B cell (primary cell): Measurements from ENCODE around the gene FXYD2. TPM values are rescaled to one million over a fixed set of nuclear protein-coding genes. Genes with fewer than 3 reads are reported as not detected.

ENCODE experiments used
- ATAC-seq: fragments of 200-7000 bp; cut with Tn5 transposase; one replicate; pipeline ENCODE4 v1.10.0; 2021; ENCODE audit warnings: low read depth, mild to moderate bottlenecking, moderate number of reproducible peaks, moderate library complexity
- CTCF ChIA-PET: fragments of 350-600 bp; sonication (Branson Sonifier 250); formaldehyde crosslinking; loops from one replicate; lab custom pipeline; 2021; ENCODE audit warnings: antibody characterized with exemption, inconsistent platforms; lab: Charles Lee
- POLR2A ChIA-PET: fragments of 350-600 bp; sonication (Branson Sonifier 250); formaldehyde crosslinking; loops from one replicate; lab custom pipeline; 2021; ENCODE audit warnings: antibody characterized with exemption; lab: Charles Lee
- DNase-seq: peaks from one replicate; pipeline ENCODE4 v3.0.0; 2013
- H2AFZ ChIP-seq: 2 replicates; pipeline ENCODE4 v1.6.1; 2012; ENCODE audit warnings: mild to moderate bottlenecking, low read depth, low read length; ENCODE audit not compliant: insufficient read depth, poor library complexity, severe bottlenecking
- H3K27ac ChIP-seq, 2 donors: 1 replicate in 1 of 2; 2 replicates in 1 of 2; pipeline ENCODE4 v1.5.1; 2012 to 2013; ENCODE audit warnings: low read length in 2 of 2, mild to moderate bottlenecking in 2 of 2, moderate library complexity in 1 of 2
- H3K27me3 ChIP-seq, 4 experiments: fragments of 200-600 bp in 1 of 4; sonication (generic) in 1 of 4; replicated peaks in 1 of 4; 1 replicate in 2 of 4; 2 replicates in 2 of 4; pipeline versions ENCODE4 v1.6.1 to v1.7.0; 2013 to 2016; ENCODE audit warnings: low read length in 3 of 4, mild to moderate bottlenecking in 2 of 4, mixed read lengths in 1 of 4, moderate library complexity in 1 of 4; ENCODE audit not compliant: insufficient read depth in 4 of 4, control insufficient read depth in 3 of 4; ENCODE audit errors: control extremely low read depth in 1 of 4
- H3K36me3 ChIP-seq, 2 experiments: replicated peaks in 1 of 2; 1 replicate in 1 of 2; 2 replicates in 1 of 2; pipeline versions ENCODE4 v1.6.1 to v1.7.1; 2013; ENCODE audit warnings: low read length in 1 of 2; ENCODE audit not compliant: insufficient read depth in 2 of 2, control insufficient read depth in 1 of 2; ENCODE audit errors: control extremely low read depth in 1 of 2, extremely low read depth in 1 of 2
- H3K4me1 ChIP-seq, 2 donors: fragments of 200-600 bp in 1 of 2; sonication (generic) in 1 of 2; 1 replicate in 1 of 2; 2 replicates in 1 of 2; pipeline versions ENCODE4 v1.5.1 to v1.6.1; 2013 to 2017; ENCODE audit warnings: low read length in 2 of 2; ENCODE audit not compliant: control insufficient read depth in 2 of 2, insufficient read depth in 2 of 2
- H3K4me2 ChIP-seq: replicated peaks from 2 replicates; pipeline ENCODE3; 2012; ENCODE audit warnings: mild to moderate bottlenecking, low read depth, low read length; ENCODE audit not compliant: poor library complexity, severe bottlenecking
- H3K4me3 ChIP-seq, 5 experiments: fragments of 200-600 bp in 1 of 5; sonication (generic) in 1 of 5; 1 replicate in 3 of 5; 2 replicates in 2 of 5; pipeline versions ENCODE4 v1.5.1 to v1.7.0; 2011 to 2016; ENCODE audit warnings: low read length in 4 of 5, mild to moderate bottlenecking in 4 of 5, low read depth in 2 of 5, control low read depth in 1 of 5, moderate library complexity in 1 of 5; ENCODE audit not compliant: insufficient read depth in 1 of 5; ENCODE audit errors: control extremely low read depth in 1 of 5, extremely low read depth in 1 of 5
- H3K79me2 ChIP-seq: fragments of 200-600 bp; sonication (generic); one replicate; pipeline ENCODE4 v1.6.0; 2016; ENCODE audit warnings: low read length; ENCODE audit not compliant: control insufficient read depth, insufficient read depth
- H3K9ac ChIP-seq: fragments of 200-600 bp; sonication (generic); 2 replicates; pipeline ENCODE4 v1.6.1; 2017; ENCODE audit warnings: mild to moderate bottlenecking, low read length, moderate library complexity
- H3K9me3 ChIP-seq, 3 donors: one replicate each; pipeline versions ENCODE4 v1.6.1 to v1.7.1; 2013; ENCODE audit warnings: low read length in 2 of 3; ENCODE audit not compliant: control insufficient read depth in 2 of 3, insufficient read depth in 1 of 3; ENCODE audit errors: control extremely low read depth in 1 of 3
- H4K20me1 ChIP-seq: 2 replicates; pipeline ENCODE4 v1.6.0; 2012; ENCODE audit warnings: mild to moderate bottlenecking, low read length; ENCODE audit not compliant: insufficient read depth, control insufficient read depth, poor library complexity, severe bottlenecking
- H3K27ac Mint-ChIP-seq: one replicate; pipeline ENCODE4 v1.8.0; 2021; ENCODE audit warnings: mixed read lengths
- H3K27me3 Mint-ChIP-seq: one replicate; pipeline ENCODE4 v1.8.0; 2021; ENCODE audit warnings: mixed read lengths
- H3K4me1 Mint-ChIP-seq: one replicate; pipeline ENCODE4 v1.8.0; 2021; ENCODE audit warnings: mixed read lengths
- H3K4me3 Mint-ChIP-seq: one replicate; pipeline ENCODE4 v1.8.0; 2021; ENCODE audit warnings: mixed read lengths
- H3K9me3 Mint-ChIP-seq: one replicate; pipeline ENCODE4 v1.8.0; 2022; ENCODE audit warnings: mixed read lengths; ENCODE audit not compliant: insufficient read depth
- CTCF ChIP-seq: fragments of 200-600 bp; IDR thresholded peaks from one replicate; pipeline ENCODE4 v1.8.0; 2022; ENCODE audit warnings: antibody characterized with exemption, mild to moderate bottlenecking
- EZH2 ChIP-seq: IDR thresholded peaks from 2 replicates; pipeline ENCODE4 v1.6.1; 2012; ENCODE audit warnings: borderline replicate concordance, low read depth, mild to moderate bottlenecking, moderate library complexity, low read length; ENCODE audit not compliant: insufficient read depth, poor library complexity, severe bottlenecking
- WGBS: methylation state at CpG from one replicate; pipeline ENCODE4 v1.1.5; 2013; ENCODE audit warnings: missing lambda C conversion rate; ENCODE audit not compliant: insufficient coverage; 5-methylcytosine and 5-hydroxymethylcytosine counted together
- intact Hi-C: fragments of 100-400 bp; cut with micrococcal nuclease; formaldehyde crosslinking; loops from one replicate; pipeline ENCODE4 v1.10.0; 2022
- polyA plus RNA-seq: library from polyadenylated mRNA; depleted of rRNA; stranded (reverse); fragments of >200 nt; gene quantifications from 2 replicates; pipeline ENCODE4 v1.2.3, GENCODE V29; 2012
- total RNA-seq, 2 donors: library from RNA; stranded (reverse); fragments of 120-200 nt in 1 of 2; gene quantifications; 1 replicate in 1 of 2; 2 replicates in 1 of 2; pipeline versions ENCODE4 v1.2.3 to v1.2.4, GENCODE V29; 2013 to 2022

FXYD2 gene
- total and polyA plus RNA-seq, 2 donors (not counting 1 experiment from before 2014, with no cell fraction given) = 0.61 to 19.5 TPM

DNA sequence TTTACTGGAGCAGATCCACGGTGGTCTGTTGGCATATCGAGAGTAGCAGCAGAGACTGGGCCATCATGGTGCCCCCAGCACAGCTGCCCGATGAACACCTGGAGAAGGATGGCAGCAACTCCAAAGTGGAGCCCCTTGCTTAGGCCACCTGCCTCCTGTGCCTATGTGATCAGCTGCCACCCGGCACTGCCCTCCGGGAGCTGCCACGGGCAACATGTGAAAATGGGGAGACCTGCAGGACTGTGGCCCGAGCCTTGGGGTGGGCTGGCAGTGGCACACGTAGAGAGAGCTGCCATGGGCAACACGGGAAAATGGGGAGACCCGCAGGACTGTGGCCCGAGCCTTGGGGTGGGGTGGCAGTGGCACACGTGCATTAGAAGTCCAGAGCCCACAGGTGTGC is 3.1 kb downstream of the FXYD2 start:
- H3K27me3 ChIP-seq = peaks cover 0 to 45% (median 7%) of the 10 kb centered on the region in 4 experiments
- no peak overlapping the region for H3K4me2 ChIP-seq
- no peak overlapping the region for H3K27ac ChIP-seq
- intact Hi-C loops = no loop called here
- ChIA-PET POLR2A (interaction anchor here (0.7 kb wide), 1 partner anchor 14 kb away, joined by 3 read pairs; no protein-coding TSS in a partner anchor), CTCF (interaction anchor here (0.6 to 15.4 kb wide), 10 partner anchors 17 to 883 kb away, joined by 3 to 462 read pairs (median 3); no protein-coding TSS in a partner anchor)
- no peaks in the 10 kb centered on the region for H3K9me3 Mint-ChIP-seq
- no peak overlapping the region for H3K9ac ChIP-seq
- H3K36me3 ChIP-seq = no peaks in the 10 kb centered on the region
- ATAC-seq = no peak
- peaks cover 40% of the 10 kb centered on the region for H3K4me1 Mint-ChIP-seq
- H3K9me3 ChIP-seq = no peaks in the 10 kb centered on the region
- no peaks in the 10 kb centered on the region for H4K20me1 ChIP-seq
- no peak overlapping the region for H3K4me3 Mint-ChIP-seq
- H3K27ac Mint-ChIP-seq = no peak overlapping the region
- no peak overlapping the region for H2AFZ ChIP-seq
- WGBS = 87% methylated on average over 12 of the region's 12 CpGs
- H3K4me1 ChIP-seq = peaks cover 33 to 41% of the 10 kb centered on the region in 2 donors
- no peak overlapping the region for H3K4me3 ChIP-seq
- no peak for DNase-seq
- no peak for TF ChIP-seq EZH2
- no peak for TF ChIP-seq CTCF
- H3K79me2 ChIP-seq = peaks cover 4% of the 10 kb centered on the region
- H3K27me3 Mint-ChIP-seq = peaks cover 32% of the 10 kb centered on the region

- H4K20me1 ChIP-seq = no peaks in the 10 kb centered on the region
- H3K9me3 ChIP-seq = no peaks in the 10 kb centered on the region
- no peak overlapping the region for H3K4me3 ChIP-seq
- TF ChIP-seq EZH2 (no peak), CTCF (no peak)
- WGBS = 86% methylated on average over 3 of the region's 10 CpGs
- H3K79me2 ChIP-seq = peaks cover 6% of the 10 kb centered on the region
- no peaks in the 10 kb centered on the region for H3K36me3 ChIP-seq
- DNase-seq = no peak
- Mint-ChIP-seq H3K27ac (no peak overlapping the region), H3K27me3 (peaks cover 25% of the 10 kb centered on the region), H3K4me3 (no peak overlapping the region), H3K9me3 (no peaks in the 10 kb centered on the region), H3K4me1 (peaks cover 49% of the 10 kb centered on the region)
- CTCF ChIA-PET = interaction anchor here (1.2 to 15.4 kb wide), 6 partner anchors 16 to 351 kb away, joined by 4 to 462 read pairs (median 58); no protein-coding TSS in a partner anchor
- POLR2A ChIA-PET = interaction anchor here (0.7 kb wide), 1 partner anchor 13 kb away, joined by 3 read pairs; no protein-coding TSS in a partner anchor
- intact Hi-C loops = no loop called here
- no peak for ATAC-seq
- no peak overlapping the region for H2AFZ ChIP-seq
- peaks cover 0 to 39% (median 5%) of the 10 kb centered on the region in 4 experiments for H3K27me3 ChIP-seq
- H3K4me1 ChIP-seq = peaks cover 42 to 51% of the 10 kb centered on the region in 2 donors
- H3K27ac ChIP-seq = no peak overlapping the region
- H3K9ac ChIP-seq = no peak overlapping the region
- H3K4me2 ChIP-seq = no peak overlapping the region
Measured at GRCh38 chr11:117820516-117820915, 4.0 kb downstream of the FXYD2 start.
